Left lung (tissue), 10 donors: ENCODE data around the gene DSTN. TPM values are rescaled to one million over a fixed set of nuclear protein-coding genes. Genes with fewer than 3 reads are reported as not detected.
A peak's percentile ranks its signal among the peaks of the same experiment; 100 is the strongest.

Experiments used
- ATAC-seq: fragments of 200-7000 bp; cut with Tn5 transposase; one replicate; pipeline ENCODE4 v1.9.1; 2020; ENCODE audit warnings: moderate library complexity
- DNase-seq, 4 donors: peaks; one replicate each; pipeline ENCODE4 v3.0.0-alpha.2; 2013 to 2020
- H3K27ac ChIP-seq, 2 donors: fragments of 200-600 bp; sonication (generic) in 1 of 2; one replicate each; pipeline versions ENCODE4 v1.5.0 to v1.8.0; 2020 to 2021
- H3K27me3 ChIP-seq, 2 donors: fragments of 200-600 bp; sonication (generic) in 1 of 2; one replicate each; pipeline versions ENCODE4 v1.5.0 to v1.8.0; 2020 to 2021
- H3K36me3 ChIP-seq, 2 donors: fragments of 200-600 bp; sonication (generic) in 1 of 2; one replicate each; pipeline versions ENCODE4 v1.5.0 to v1.8.0; 2020 to 2021
- H3K4me1 ChIP-seq, 2 donors: fragments of 200-600 bp; one replicate each; pipeline ENCODE4 v1.8.0; 2021
- H3K4me3 ChIP-seq, 2 donors: fragments of 200-600 bp; sonication (generic) in 1 of 2; one replicate each; pipeline versions ENCODE4 v1.5.0 to v1.8.0; 2020 to 2021; ENCODE audit warnings: mild to moderate bottlenecking in 1 of 2
- H3K9me3 ChIP-seq, 2 donors: fragments of 200-600 bp; sonication (generic) in 1 of 2; one replicate each; pipeline versions ENCODE4 v1.5.0 to v1.8.0; 2020 to 2021
- CTCF ChIP-seq, 2 donors: fragments of 200-600 bp; sonication (generic) in 1 of 2; IDR thresholded peaks; one replicate each; pipeline versions ENCODE4 v1.5.0 to v1.8.0; 2021; ENCODE audit warnings: antibody characterized with exemption in 2 of 2
- intact Hi-C, 2 donors: fragments of 100-400 bp; cut with DNase I; formaldehyde crosslinking; loops; one replicate each; pipeline versions ENCODE4 v1.11.2 to v1.14.2; 2022
- polyA plus RNA-seq, 6 donors: library from polyadenylated mRNA; unstranded; fragments of 120-200 nt; gene quantifications; one replicate each; pipeline ENCODE4 v1.2.1, GENCODE V29; 2013; ENCODE audit not compliant: insufficient read length in 6 of 6
- total RNA-seq, 2 donors: library from RNA; stranded (reverse); fragmentation: NEBNext Ultra II Directional; extraction: Animal tissue kit (Norgen Biotek cat#: 25700); gene quantifications; one replicate each; pipeline ENCODE4 v1.2.1, GENCODE V29; 2021
- donor health status: DM: no; HTN: yes; CAD: no.
- donor health status: DM: no; HTN: no; CAD: no.

The DSTN gene
- total and polyA plus RNA-seq, 8 donors: 340 to 551 (median 366) TPM

GRCh38 chr20:17614176-17614811, 44.4 kb downstream of the DSTN start:
- peak; percentile 16 for ATAC-seq
- no peaks in the 10 kb centered on the region for H3K9me3 ChIP-seq
- intact Hi-C loops: loop anchor here in 1 of 2 donors (10.0 kb wide), 1 partner anchor 79 kb away; the partner anchor contains the start of gene BFSP1
- H3K4me3 ChIP-seq: no peak overlapping the region
- DNase-seq: peak in 3 of 4 donors; percentile 29 to 83 (median 46)
- TF ChIP-seq CTCF (IDR thresholded peaks at IDR 0.05): no peak
- H3K4me1 ChIP-seq: peaks cover 3 to 43% of the 10 kb centered on the region in 2 donors
- H3K27ac ChIP-seq: peak overlapping the region in 1 of 2 donors; percentile 19
- H3K36me3 ChIP-seq: peaks cover 0 to 86% of the 10 kb centered on the region in 2 donors
- H3K27me3 ChIP-seq: no peaks in the 10 kb centered on the region

DNA sequence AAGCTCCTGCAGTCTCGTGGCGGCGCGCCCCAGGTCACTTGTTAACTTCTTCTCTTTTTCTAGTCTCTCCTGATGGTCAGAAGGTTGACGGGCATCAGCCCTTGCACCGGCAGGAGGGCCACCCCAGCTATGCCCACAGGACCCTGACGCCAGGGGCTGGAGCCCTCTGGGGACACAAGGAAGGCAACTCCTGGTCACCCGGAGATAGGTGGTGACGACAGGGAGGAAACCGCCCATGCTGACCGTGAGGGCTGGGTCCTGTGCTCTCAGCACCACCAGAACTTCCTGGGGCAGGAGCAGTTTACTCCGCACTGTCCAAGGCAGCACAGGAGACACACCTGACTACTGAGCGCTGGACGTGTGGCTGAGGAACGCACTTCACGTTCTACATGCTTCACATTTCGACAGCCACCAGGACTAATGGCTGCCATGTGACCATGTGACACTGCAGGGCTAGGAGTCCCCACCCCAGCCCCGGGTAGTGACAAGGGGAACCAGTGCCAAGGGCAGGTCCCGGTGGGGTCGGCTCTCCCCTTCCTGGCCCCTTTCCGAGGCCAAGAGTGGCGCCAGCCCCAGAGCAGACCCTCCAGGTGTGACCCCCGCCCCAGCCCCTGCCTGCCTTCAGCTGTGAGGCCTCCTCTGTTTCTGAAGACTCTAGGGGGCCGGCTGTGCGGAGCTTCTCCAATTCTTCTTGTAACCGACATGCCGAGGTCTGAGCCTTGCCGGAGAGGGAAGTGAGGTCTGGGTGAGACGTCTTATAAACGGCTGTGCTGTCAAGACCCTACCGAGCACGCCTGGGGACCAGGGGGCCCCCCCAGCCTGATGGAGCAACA, 45.2 kb downstream of the DSTN start:
- no peak for TF ChIP-seq CTCF (IDR thresholded peaks at IDR 0.05)
- Histone ChIP-seq H3K4me3 (no peak overlapping the region), H3K9me3 (no peaks in the 10 kb centered on the region), H3K27ac (no peak overlapping the region), H3K36me3 (peaks cover 0 to 89% of the 10 kb centered on the region in 2 donors), H3K4me1 (peaks cover 3 to 43% of the 10 kb centered on the region in 2 donors), H3K27me3 (no peaks in the 10 kb centered on the region)
- intact Hi-C loops: loop anchor here in 1 of 2 donors (10.0 kb wide), 1 partner anchor 80 kb away; the partner anchor contains the start of gene BFSP1
- ATAC-seq: no peak
- DNase-seq: peak in 1 of 4 donors; percentile 73

DNA sequence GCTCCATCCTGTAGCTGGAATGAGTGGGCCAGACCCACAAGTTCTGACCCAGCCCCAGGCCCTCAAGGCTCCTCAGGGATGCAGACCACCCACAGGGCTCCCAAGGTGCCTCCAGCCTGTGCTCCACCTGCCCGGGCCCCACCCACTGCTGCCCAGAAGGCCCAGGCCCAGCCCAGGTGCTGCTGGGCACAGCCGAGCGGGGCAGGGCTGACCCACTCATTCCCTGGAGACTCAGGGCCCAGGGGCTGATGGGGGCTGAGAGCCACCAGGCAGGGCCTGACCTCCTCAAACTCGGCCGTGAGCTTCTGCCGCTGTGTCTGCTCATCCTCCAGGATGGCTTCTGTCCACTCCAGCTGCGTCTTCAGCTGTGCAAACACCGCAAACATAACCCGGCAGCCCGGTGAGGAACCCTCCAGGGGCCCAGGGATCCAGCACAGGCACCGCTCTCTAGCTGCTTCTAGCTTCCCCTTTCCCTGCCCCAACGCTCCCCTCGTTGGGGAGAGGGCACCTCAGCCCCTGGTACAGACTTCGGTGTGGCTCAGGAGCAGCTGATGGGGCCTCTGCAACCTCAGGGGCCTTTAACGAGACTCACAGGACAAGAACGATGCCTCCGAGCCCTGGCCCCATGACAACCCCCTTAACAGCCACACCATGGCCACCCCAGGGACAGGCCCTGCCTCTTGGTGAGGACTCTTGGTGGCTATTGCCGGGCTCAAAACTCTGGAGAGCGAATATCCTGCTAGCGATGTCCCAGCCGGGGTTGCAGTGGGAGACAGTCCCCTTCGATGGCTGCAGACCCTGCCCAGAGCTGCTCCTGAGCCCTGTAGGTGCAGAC, 46.0 kb downstream of the DSTN start:
- Histone ChIP-seq H3K9me3 (no peaks in the 10 kb centered on the region), H3K27me3 (no peaks in the 10 kb centered on the region), H3K4me3 (no peak overlapping the region), H3K36me3 (peaks cover 0 to 96% of the 10 kb centered on the region in 2 donors), H3K4me1 (peaks cover 3 to 42% of the 10 kb centered on the region in 2 donors), H3K27ac (no peak overlapping the region)
- DNase-seq (peak in 1 of 4 donors; percentile 73), ATAC-seq (no peak)
- no peak for TF ChIP-seq CTCF (IDR thresholded peaks at IDR 0.05)
- intact Hi-C loops: loop anchor here in 1 of 2 donors (10.0 kb wide), 1 partner anchor 81 kb away; the partner anchor contains the start of gene BFSP1

GRCh38 chr20:17616480-17617211, 46.8 kb downstream of the DSTN start:
- H3K4me3 ChIP-seq: no peak overlapping the region
- DNase-seq (peak in 1 of 4 donors; percentile 64), ATAC-seq (no peak)
- H3K27ac ChIP-seq: no peak overlapping the region
- intact Hi-C loops: loop anchor here in 1 of 2 donors (10.0 kb wide), 1 partner anchor 82 kb away; the partner anchor contains the start of gene BFSP1
- peaks cover 3 to 35% of the 10 kb centered on the region in 2 donors for H3K4me1 ChIP-seq
- no peak for TF ChIP-seq CTCF (IDR thresholded peaks at IDR 0.05)
- no peaks in the 10 kb centered on the region for H3K27me3 ChIP-seq
- no peaks in the 10 kb centered on the region for H3K9me3 ChIP-seq
- peaks cover 0 to 96% of the 10 kb centered on the region in 2 donors for H3K36me3 ChIP-seq
